Stimulated activated CD8-positive, alpha-beta memory T cell treated with anti-CD3 and anti-CD28 coated beads, Interleukin-15, amount 100 ng/mL, for 4 hours (primary cell): ENCODE data around the gene NIF3L1.

Source experiments
- DNase-seq, 2 donors: peaks; one replicate each; pipeline ENCODE4 v3.0.0-alpha.2; 2020; ENCODE audit warnings: low read depth in 2 of 2

The NIF3L1 gene, protein sequence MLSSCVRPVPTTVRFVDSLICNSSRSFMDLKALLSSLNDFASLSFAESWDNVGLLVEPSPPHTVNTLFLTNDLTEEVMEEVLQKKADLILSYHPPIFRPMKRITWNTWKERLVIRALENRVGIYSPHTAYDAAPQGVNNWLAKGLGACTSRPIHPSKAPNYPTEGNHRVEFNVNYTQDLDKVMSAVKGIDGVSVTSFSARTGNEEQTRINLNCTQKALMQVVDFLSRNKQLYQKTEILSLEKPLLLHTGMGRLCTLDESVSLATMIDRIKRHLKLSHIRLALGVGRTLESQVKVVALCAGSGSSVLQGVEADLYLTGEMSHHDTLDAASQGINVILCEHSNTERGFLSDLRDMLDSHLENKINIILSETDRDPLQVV

DNA sequence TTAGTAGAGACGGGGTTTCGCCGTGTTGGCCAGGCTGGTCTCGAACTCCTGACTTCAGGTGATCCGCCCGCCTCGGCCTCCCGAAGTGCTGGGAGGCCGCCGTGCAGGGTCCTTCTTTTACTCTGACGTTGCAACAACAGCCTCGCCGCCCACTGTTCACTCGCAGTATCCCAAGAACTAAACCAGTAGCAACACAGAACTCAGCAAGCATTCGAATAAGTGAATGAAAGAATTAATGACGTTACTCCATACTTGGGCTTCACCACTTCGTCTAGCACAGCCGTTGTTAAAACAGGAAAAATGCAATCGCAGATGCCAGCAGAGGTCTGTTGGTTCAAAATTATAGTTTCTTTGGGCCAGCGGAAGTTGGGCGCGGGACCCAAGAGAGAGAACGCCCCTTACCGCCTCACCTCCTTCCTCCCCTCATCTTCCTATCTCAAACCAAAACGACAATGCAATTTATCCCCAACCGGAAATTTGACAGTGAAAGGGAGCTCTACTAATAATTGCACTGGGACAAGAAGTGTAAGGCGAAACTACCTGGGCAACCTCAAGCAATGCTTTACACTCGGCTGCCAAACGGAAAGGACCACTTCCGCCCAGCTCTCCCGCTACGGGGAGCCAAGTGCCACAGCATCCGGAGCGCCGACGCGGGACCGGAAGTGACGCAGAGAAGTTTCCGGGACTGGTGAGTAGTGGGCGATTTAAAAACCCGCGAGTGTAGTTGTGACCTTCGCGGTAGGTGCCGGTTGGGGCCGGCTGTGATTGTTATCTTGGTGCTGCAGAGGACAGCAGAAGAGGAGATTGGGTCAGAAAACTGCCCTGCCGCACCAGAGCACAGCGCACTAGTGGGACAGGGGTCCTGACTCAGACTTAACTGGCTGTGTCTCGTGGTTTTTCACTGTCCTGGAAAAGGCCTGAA is at the start of gene NIF3L1, which contains the start of gene PPIL3:
NIF3L1 (plus strand) TSS at position 668 of the 922 bp plus-strand sequence. CDS start 2,573 bp downstream, outside the sequence.
PPIL3 (minus strand) TSS at position 374 of the 922 bp plus-strand sequence. CDS start 1,462 bp downstream, outside the sequence.
- peak; percentile 89 to 94 for DNase-seq

GRCh38 chr2:200839513-200839912 is 49.7 kb upstream of the NIF3L1 start:
- no peak for DNase-seq

DNA sequence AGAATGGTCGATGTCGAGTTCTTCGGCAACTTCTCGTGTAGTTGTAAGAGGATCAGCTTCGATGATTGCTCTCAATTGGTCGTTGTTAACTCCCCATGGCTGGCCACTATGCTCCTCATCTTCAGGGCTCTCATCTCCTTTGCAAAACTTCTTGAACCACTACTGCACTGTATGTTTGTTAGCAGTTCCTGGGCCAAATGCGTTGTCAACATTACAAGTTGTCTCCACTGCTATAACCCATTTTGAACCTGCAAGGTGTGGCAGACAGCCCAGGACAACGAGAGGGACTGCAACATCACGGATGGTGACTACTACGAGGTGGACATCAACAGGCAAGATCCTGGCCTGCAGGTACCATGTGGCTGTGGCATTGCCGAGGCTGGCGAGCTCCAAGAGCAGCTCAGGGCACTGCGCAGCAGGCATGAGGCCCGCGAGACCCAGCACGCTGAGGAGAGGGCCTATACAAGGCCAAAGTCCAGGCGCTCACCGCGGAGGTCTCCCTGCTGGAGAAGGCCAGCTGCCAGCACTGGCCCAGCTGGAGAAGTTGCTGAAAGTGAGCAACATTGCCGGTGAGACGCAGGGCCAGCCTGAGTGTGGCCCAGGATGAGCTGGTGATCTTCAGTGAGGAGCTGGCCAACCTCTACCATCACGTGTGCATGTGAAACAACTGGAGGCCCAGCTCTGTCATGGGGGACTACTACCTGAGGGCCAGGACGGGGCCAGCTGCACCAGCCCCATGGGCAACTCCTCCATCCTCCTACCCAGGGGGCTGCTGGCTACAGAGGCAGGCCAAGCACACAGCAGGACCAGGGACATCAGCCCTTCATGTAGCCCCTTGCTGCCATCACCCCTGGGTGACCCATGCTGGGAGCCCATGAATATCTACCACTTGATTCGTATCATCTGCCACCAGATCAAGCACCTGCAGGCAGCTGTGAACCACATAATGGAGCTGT is 44.9 kb upstream of the NIF3L1 start:
- no peak for DNase-seq

GRCh38 chr2:200845194-200845593 is 44.0 kb upstream of the NIF3L1 start:
- DNase-seq: no peak

DNA sequence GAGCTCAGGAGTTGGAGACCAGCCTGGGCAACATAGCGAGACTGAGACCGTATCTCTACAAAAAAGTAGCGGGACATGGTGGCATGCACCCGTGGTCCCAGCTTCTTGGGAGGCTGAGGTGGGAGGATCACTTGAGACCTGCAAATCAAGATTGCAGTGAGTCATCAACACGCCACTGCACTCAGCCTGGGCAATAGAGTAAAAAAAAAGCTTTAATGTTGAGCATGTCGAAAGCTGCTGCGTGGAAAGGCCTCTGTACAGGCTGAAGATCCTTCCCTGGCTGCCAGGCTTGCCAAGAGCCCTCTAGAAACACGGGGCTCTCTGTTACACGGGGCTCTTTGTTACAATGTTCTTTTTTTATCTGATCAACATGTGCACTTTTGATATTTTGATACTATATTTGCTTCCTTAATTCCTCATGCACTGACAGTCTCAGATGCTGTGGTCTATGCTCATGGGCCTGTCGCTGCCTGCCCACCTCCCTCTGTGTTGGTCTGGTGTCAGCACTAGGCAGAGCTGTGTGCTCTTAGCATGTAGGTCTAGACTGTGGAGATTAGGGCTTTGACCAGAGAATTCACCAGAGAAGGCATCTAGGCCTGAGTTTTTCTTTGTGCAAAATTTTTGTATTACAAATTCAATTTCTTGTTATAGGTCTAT is 43.4 kb upstream of the NIF3L1 start:
- DNase-seq: no peak

- DNase-seq: no peak
These were observed 41.9 kb upstream of the NIF3L1 start for GRCh38 chr2:200847269-200847668.

- DNase-seq: no peak
These were observed 41.2 kb upstream of the NIF3L1 start for GRCh38 chr2:200847939-200848338.

DNA sequence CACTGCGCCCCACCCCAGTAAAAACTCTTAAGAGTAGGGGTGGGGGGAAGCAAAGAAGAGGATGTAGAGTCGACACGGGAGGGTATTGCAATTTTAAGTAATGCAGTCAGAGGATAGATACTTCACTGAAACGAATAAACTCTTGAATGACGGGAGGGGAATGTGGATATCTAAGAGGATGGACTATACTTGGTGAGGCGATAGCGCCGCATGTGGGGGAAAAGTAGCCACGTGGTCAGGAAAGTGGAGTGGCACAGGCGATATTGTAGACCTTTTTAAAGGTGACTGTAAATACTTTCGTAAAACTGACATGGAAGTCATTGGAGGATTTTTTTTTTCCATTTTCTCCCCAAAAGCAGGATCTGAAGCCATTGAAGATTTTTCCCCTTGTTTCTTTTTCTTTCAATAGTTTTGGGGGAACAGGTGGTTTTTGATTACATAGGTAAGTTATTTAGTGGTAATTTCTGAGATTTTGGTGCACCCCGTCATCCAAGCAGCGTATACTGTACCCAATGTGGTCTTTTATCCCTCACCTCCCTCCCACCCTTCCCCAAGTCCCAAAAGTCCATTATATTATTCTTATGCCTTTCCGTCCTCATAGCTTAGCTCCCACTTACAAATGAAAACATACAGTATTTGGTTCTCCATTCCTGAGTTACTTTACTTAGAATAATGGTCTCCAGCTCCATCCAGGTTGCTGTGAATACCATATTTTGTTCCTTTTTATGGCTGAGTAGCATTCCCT is 38.5 kb upstream of the NIF3L1 start:
- DNase-seq: no peak

DNA sequence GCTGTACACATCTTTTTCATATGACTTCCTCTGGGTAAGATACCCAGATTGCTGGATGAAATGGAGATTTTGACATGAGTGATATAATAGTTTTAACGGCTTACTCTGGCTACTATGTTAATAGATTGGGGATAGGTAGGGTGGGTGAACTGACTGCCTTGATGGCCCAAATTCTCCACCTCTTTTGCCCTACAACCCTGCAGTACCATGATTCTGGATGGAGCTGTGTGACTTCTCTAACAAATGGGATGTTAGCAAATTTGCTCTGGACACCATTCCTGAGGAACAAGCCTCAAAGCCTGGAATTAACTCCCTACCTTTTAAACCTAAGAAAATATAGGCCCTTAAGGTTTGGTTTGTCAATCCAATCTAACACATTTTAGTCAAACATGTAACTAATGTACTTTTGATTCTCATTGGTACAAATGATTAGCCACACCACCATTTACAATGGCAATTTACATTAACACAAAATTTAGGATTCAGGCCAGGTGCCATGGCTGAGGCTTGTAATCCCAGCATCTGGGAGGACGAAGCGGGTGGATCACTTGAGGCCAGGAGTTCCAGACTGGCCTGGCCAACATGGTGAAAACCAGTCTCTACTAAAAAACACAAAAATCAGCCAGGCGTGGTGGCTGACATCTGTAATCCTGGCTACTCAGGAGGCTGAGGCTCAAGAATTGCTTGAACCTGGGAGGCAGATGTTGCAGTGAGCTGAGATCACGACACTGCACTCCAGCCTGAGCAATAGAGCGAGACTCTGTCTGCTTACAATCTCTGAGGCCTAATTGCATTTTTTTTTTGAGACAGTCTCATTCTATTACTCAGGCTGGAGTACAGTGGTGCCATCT is 37.5 kb upstream of the NIF3L1 start:
- no peak for DNase-seq

DNA sequence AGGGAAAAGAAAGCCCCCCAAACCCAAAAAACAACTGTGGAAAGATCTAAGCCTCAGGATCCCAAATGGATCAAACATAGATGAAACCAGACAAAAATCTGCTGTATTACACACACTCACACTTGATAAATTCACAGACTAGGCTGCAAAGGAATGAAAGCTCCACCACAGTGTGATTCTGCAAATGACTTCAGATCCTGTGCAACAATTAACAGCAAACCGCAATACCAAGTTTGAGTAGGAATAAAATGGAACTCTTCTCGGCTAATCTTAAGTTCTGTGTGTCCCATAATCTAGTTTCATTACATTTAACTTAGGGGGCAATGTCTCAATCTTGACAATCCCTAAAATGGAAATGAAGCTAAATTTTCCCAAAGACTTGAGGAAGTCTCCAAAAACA is 36.6 kb upstream of the NIF3L1 start:
- no peak for DNase-seq

GRCh38 chr2:200856806-200857205 is 32.4 kb upstream of the NIF3L1 start:
- no peak for DNase-seq

GRCh38 chr2:200860092-200860795 is 28.9 kb upstream of the NIF3L1 start:
- DNase-seq: no peak

DNA sequence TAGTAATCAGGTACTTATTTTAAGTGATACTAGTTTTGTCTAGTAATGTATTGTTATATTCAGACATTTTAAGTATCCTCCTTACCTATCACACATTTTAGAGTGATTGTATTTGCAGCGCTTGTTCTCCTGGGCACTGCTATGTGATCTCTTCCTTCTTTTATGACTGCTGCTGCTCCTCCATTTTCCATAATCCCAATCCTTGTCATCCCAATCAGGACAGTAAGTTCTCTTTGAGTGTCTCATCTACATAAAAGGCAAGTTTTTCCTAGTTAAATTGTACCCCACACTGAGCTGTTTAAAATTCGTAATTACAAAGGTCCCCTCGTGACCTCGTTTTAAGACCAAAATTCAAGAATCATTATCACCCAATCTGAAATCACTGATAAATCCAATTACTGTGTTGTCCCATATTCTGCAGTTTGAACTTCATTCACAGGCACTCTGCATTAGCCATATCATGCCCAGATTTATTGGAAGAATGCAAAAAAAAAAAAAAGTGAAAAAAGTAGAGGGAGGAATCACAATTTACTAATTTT is 27.5 kb upstream of the NIF3L1 start:
- no peak for DNase-seq

- DNase-seq: peak; percentile 25 to 59
These were observed 26.6 kb upstream of the NIF3L1 start for GRCh38 chr2:200862532-200863000.

GRCh38 chr2:200863782-200864175 is 25.4 kb upstream of the NIF3L1 start:
- no peak for DNase-seq

- DNase-seq: peak; percentile 92 to 94
These were observed 24.8 kb upstream of the NIF3L1 start, which contains the start of gene CLK1 for GRCh38 chr2:200864176-200865034. TSS of gene CLK1 (minus strand) at chr2:200864658. CDS start at chr2:200861862, 2,796 bp downstream.

- DNase-seq: no peak
These were observed 20.2 kb upstream of the NIF3L1 start for GRCh38 chr2:200869014-200869413.
